ENCODE measurements around the gene HIBADH.
"Not testable (repeated sequence)": the region's sequence is repeated elsewhere in the genome, so short reads cannot be mapped to it uniquely, and the experiment has no call there.

Gene HIBADH

DNA sequence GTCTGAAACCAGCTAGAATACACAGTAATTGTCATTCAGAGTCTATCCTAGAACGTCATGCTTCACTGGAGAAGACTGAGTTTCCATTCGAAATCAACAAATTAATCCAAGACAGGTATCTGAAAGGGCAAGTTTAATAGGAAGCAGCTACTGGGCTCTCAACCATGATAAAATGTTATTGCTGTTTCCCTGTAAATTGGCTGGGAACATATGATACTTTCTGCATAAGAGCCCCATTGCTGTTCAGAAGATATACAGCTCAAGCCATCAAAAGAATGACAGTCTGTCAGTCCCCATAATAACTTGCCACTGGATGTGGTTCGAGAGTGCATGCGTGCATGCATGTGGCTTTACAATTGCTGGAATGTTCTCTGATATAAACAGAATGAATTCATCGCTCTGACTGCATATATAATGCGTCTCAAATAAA is 129.0 kb downstream of the HIBADH start:
- DNase-seq: no peak

DNA sequence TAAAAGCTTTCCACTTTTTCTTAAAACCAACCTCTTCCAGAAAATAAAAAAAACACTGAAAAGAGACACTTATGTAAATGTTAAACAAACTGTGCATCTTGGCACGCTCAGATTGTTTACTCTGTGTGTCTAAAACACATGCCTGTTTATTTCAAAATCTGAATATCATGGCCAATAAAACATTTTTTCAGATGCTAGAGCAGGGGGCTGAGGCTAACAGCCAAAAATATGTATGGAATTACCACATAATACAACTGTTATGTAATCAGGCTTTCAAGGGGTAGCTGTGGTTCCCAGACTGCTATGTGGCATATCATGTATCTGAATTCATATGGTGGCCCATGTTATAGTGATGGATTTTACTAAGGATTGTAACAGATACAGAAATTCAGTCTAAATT is 130.4 kb downstream of the HIBADH start:
- DNase-seq: no peak

DNA sequence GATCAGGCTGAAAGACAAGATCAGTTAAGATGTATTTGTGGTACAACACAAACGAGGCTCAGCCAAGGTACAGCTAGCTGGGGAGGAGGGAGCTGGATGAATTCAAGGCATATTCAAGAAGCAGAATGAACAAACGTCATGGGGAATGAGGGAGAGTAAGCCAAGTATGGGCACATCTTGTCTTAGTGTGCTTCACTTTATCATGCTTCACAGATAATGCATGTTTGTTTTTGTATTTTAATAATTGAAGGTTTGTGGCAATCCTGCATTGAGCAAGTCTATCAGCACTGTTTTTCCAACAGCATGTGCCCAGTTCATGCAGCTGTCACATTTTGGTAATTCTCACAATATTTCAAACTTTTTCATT is 135.4 kb downstream of the HIBADH start:
- DNase-seq: no peak

- DNase-seq: no peak
Measured at GRCh38 chr7:27526611-27527347, 135.9 kb downstream of the HIBADH start.

- DNase-seq: no peak
Measured at GRCh38 chr7:27526131-27526530, 136.6 kb downstream of the HIBADH start.

- DNase-seq: no peak
Measured at GRCh38 chr7:27523321-27523720, 139.4 kb downstream of the HIBADH start.

DNA sequence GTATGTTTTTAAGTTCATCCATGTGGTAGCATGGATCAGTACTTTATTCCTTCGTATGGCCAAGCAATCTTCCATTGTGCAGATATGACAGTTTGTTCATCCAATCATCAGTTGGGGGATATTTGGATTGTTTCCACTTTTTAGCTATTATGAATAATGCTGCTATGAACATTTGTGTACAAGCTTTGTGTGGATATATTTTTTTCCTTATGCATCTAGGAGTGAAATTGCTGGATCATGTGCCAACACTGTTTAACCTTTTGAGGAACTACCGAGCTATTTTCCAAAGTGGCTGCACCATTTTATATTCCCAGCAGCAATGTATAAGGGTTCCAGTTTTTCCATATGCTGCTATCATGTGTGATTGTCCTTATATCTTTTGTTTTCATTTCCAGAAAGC is 140.1 kb downstream of the HIBADH start:
- DNase-seq: no peak

- DNase-seq: no peak
Measured at GRCh38 chr7:27520815-27521790, 141.6 kb downstream of the HIBADH start.

GRCh38 chr7:27519793-27520469 is 142.8 kb downstream of the HIBADH start:
- DNase-seq: no peak

GRCh38 chr7:27518561-27519350 is 143.9 kb downstream of the HIBADH start:
- DNase-seq: no peak

DNA sequence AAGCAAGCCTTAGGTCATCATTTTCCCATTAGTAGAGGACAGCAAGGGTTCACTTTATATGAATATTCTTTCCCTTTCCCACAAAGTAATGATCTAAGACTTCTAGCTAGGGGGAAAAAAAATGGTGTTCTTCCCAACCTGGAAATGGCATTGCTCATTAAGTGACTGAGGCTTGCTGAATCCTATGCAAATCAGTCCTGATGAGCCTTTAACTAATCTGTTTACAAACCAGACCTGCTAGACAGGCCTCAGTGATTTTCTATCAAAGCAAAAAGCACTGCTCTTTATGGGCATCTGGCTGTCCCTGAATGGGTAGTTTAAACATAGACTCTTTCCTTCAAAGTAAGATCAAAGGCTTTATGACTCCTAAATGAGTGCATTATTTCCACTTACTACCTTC is 146.3 kb downstream of the HIBADH start:
- DNase-seq: no peak

GRCh38 chr7:27515933-27516332 is 146.8 kb downstream of the HIBADH start:
- DNase-seq: no peak

DNA sequence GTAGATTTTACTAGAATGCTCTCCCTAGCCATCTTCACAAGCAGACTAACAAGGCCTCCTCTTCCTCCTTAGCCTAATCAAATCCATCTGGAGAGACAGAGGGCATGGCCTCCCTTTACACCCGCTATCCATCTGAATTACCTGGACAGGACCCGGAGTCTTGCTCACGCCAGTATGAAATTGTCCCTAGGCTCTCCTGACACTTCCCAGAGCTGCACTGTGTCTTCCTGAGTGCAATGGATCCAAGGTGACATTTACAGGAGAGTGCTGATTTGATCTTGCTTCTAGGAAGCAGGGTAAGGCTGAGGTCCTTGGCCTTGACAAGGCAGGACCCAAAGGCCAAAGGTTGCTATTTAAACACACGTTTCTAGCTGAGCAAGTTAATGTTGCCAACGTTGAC is 147.8 kb downstream of the HIBADH start:
- no peak for DNase-seq

DNA sequence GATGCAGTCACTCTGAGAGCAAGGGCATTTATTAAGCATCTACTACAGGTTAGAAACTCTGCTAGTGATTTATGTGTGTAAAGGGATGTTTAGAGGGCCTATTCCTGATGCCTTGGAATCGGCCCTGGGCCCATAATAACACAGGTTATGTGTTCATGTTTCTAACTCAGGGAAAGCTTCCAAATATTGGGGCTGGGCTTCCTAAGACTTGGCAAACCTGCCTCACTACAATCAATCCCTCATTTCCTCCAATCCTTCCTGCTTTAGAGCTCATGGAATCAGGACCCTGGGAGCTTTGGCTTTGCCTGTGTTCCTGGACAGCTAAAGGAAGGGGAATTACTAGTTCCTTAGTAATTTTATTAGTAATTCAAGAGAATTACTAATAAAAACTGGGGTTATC is 148.8 kb downstream of the HIBADH start:
- DNase-seq: no peak

DNA sequence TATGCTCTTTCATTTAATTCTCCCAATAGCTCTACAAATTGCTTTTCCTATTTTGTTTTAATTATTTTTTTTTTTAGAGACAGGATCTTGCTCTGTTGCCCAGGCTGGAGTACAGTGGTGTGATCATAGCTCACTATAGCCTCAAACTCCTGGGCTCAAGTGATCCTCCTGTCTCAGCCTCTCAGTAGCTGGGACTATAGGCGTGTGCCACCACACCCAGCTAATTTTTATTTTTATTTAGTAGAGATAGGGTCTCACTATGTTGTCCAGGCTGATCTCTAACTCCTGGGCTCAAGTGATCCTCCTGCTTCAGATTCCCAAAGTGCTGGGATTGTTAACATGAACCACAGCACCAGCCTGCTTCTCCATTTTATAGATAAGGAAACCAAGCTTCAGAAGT is 151.3 kb downstream of the HIBADH start:
- DNase-seq: not testable (repeated sequence)

GRCh38 chr7:27510541-27510940 is 152.1 kb downstream of the HIBADH start:
- DNase-seq: no peak

DNA sequence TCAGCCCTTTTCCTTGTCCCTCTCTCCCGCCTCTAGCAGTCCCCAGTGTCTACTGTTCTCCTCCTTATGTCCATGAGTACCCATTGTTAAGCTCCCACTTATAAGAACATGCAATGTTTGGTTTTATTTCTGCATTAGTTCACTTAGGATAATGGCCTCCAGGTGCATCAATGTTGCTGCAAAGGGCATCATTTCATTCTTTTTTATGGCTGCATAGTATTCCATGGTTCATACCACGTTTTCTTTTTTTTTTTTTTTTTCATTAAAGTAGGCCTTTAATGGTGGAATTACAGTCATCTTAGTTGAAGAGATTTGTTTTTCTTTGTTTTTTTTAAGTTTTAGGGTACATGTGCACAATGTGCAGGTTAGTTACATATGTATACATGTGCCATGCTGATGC is 160.8 kb downstream of the HIBADH start:
- not testable (repeated sequence) for DNase-seq

DNA sequence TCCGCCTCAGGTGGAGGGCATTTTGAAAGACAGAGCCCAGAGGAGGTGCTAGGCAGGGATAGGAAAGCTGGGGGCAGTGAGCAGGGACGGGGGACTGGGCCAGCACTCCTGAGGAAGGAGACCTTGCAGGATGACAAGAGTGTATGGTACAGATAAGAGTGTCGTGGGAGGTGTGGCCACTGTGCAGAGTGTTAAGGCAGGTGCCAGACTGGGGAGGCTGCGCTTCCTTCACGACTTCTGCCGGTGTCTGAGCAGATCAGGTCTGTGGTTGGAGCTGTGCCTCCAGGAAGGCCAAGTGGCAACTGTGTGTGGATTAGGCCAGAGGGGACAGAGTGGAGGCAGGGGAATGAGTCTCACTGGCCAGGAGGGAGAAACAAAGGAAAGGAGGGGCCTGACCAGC is 161.7 kb downstream of the HIBADH start:
- no peak for DNase-seq

DNA sequence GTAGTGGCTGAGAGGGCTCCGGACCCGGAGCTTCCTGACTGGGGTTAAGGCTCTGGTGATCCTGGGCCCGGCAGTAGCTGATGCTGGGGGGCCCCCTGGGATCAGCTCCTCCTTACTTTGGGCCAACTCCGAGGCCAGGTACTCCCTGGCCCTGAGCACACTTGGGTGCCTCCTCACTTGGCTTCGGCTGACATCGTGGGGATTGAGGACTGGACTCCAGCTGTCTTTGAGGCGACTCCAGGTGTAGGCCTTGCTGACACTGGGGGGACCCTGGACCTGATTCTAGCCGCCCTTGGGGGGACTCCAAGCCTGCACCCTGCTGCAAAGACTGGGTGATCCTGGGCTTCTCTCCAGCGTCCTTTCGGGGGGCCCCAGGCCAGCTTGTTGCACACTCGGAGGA is 170.5 kb downstream of the HIBADH start:
- no peak for DNase-seq

DNA sequence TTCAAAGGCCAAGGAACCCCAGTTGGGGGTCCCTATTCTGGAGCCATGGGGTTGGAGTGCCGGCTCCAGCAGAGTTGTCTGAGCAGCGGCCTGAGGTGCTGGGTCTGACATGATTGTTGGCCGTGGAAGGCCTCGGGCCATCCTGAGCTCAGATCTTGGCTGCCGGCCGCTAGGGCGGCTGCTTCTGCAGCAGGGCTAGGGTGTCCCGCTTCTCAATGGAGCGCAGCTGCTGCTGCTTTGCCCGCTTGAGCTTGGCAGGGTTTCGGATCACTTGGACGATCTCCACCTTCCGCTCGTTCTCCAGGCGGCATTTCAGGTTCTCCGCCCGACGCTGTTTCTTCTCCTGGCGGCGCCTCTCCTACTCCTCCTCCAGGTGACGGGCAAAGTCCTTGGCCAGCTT is 171.1 kb downstream of the HIBADH start:
- DNase-seq: no peak

DNA sequence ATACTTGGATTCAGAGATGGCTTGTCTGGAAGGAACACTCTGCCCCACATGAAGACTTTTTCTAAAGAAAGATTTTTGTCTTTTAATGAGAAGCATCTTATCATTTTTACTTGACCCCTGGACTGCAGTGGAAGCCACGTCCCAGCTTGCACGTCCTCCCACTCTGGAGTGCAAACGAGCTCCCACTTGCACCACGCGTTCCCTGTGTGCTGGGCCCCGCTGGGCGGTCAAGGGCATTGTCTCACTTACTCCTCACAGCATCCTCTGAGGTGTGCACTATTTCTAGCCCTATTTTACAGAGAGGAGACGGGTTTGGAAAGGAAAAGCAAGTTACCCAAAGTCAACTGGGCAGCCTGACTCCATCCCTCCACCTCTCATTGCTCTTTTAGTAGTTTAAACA is 175.2 kb downstream of the HIBADH start:
- DNase-seq: no peak

DNA sequence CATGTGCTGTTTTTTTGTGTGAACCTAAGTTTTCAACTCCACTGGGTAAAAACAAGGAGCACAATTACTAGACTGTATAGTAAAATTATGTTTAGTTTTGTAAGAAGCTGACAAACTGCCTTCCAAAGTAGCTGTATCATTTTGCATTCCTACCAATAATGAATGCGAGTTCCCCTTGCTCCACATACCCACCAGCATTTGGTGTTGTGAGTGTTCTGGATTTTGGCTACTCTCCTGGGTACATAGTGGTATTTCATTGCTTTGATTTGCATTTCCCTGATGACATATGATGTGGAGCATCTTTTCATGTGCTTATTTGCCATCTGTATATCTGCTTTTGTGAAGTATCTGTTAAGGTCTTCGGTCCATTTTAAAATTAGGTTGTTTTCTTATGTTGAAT is 178.2 kb downstream of the HIBADH start:
- no peak for DNase-seq

- DNase-seq: no peak
Measured at GRCh38 chr7:27482219-27482618, 180.5 kb downstream of the HIBADH start.
